Upper lobe of left lung (tissue), 4 donors: ENCODE measurements around the gene DYDC2.

Source experiments
- CTCF ChIP-seq, 6 experiments: fragments of 450-650 bp in 4 of 6; fragments of 200-600 bp in 2 of 6; sonication (generic) in 2 of 6; IDR thresholded peaks; one replicate each; pipeline ENCODE4 v1.5.1; 2016 to 2019; ENCODE audit warnings: antibody characterized with exemption in 6 of 6
- EP300 ChIP-seq, 4 donors: sonication (generic); formaldehyde crosslinking; IDR thresholded peaks; one replicate each; pipeline ENCODE4 v1.5.1; 2017; ENCODE audit warnings: antibody characterized with exemption in 4 of 4, control low read depth in 2 of 4
- POLR2A ChIP-seq, 4 donors: fragments of 450-650 bp; IDR thresholded peaks; one replicate each; pipeline ENCODE4 v1.5.1; 2016 to 2017; ENCODE audit warnings: antibody characterized with exemption in 4 of 4, mild to moderate bottlenecking in 2 of 4
- POLR2AphosphoS5 ChIP-seq, 2 donors: sonication (generic); formaldehyde crosslinking; IDR thresholded peaks; one replicate each; pipeline ENCODE4 v1.5.1; 2017; ENCODE audit warnings: antibody characterized with exemption in 2 of 2

- TF ChIP-seq CTCF (IDR thresholded peaks at IDR 0.05): no peak
- no peak for TF ChIP-seq POLR2A (IDR thresholded peaks at IDR 0.05)
- TF ChIP-seq POLR2AphosphoS5 (IDR thresholded peaks at IDR 0.05): no peak
- TF ChIP-seq EP300 (IDR thresholded peaks at IDR 0.05): no peak
These were observed 23.1 kb downstream of the DYDC2 start for GRCh38 chr10:80379701-80380100.
